T-helper 2 cell treated with Interferon-gamma antibody and Interleukin-4, amounts not matched to agents 100 ng/mL and 5 ng/mL, for 36 hours (primary cell): Measurements from ENCODE around the gene MACROD2. TPM values are rescaled to one million over a fixed set of nuclear protein-coding genes. Genes with fewer than 3 reads are reported as not detected.
"Not testable (repeated sequence)": the region's sequence is repeated elsewhere in the genome, so short reads cannot be mapped to it uniquely, and the experiment has no call there.

ENCODE experiments used
- intact Hi-C: fragments of 100-400 bp; cut with micrococcal nuclease; formaldehyde crosslinking; loops from one replicate; pipeline ENCODE4 v1.15.1; 2023
- total RNA-seq: library from RNA; stranded (reverse); gene quantifications from 2 replicates; pipeline ENCODE4 v1.2.3, GENCODE V29; 2022

Gene MACROD2
- total RNA-seq, 1 donor from 2014 or later = not detected

GRCh38 chr20:15763366-15763765 lies 1768.0 kb downstream of the MACROD2 start:
- intact Hi-C loops = no loop called here

- intact Hi-C loops = no loop called here
Measured at GRCh38 chr20:15767586-15767985, 1772.3 kb downstream of the MACROD2 start.

DNA sequence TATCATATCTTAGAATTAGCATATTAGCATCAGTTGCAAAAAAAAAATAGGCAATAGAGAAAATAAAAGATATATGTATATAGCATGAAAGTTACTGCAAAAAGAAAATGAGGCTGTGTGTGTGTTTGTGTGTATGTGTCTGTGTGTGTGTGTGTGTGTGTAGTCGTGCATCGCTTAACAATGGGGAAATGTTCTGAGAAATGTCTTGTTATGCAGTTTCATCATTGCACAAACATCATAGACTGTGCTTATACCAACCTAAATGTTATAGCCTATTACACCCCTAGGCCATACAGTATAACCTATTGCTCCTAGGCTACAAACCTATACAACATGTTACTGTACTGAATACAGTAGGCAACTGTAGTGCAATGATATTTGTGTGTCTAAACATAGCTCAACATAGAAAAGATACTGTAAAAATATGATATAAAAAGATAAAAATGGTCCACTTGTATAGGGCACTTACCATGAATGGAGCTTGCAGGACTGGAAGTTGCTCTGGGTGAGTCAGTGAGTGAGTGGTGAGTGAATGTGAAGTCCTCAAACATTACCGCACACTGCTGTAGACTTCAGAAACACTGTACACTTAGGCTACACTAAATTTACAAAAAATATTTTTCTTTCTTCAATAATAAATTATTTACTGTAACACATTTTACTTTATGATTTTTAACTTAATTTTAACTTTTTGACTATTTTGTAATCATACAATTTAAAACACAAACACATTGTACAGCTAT lies 1772.9 kb downstream of the MACROD2 start:
- intact Hi-C loops = no loop called here

DNA sequence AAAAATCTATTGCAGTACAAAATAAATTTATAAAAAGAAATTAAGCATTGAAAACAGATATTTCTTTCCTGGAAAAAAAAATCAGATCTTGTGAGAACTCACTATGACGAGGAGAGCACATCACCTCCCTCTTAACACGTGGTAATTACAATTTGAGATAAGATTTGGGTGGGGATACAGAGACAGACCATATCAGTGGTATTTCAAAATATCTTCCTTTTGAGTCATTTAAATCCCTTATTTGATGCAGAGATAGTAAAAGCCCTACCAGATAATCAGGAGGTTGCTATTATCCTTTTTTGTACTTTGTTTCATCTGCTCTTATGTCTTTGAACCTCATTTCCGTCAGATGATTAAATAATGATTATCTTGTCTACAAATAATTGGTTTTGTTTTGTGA lies 1777.5 kb downstream of the MACROD2 start:
- intact Hi-C loops = no loop called here

DNA sequence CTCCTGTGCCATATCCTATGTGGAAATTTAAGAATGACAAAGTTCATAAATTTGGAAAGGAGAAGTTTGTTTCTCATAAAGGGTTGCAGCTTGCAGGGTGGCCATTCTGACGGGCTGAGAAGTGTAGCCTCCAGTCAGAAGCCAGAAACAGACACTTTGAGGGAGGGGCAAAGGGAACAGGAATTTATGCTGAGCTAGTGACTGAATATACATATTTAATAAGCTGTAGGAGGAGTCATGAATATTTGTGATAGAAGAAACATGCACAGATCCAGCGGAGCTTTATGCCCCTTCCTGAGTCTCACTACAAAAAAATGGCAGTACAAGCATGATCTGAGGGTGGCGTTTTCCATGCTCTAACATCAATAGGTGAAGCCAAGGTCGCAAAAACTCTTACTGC lies 1779.6 kb downstream of the MACROD2 start:
- intact Hi-C loops = no loop called here

GRCh38 chr20:15776770-15777466 lies 1781.6 kb downstream of the MACROD2 start:
- intact Hi-C loops = no loop called here

- intact Hi-C loops = no loop called here
Measured at GRCh38 chr20:15784020-15784419, 1788.7 kb downstream of the MACROD2 start.

GRCh38 chr20:15789079-15789478 lies 1793.8 kb downstream of the MACROD2 start:
- intact Hi-C loops = no loop called here

GRCh38 chr20:15792855-15793254 lies 1797.5 kb downstream of the MACROD2 start:
- intact Hi-C loops = no loop called here

DNA sequence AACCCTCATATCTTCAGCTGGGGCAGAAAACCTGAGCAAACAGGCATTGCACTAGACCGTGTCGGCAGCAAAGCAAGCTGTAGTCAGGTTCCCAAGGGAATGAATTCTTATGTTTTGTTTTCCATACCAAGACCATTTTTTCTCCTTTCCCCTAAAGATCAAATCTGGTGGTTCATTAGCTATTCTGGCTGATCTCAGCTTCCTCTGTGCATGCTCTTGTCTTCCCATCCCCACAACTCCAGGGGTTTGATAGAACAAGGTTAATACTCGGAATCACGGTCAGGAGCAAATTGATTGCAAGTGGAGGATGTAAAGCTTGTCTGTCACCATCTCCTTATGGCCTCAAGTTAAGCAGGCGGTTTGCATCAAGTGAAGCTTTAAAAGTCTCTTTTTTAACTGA lies 1799.1 kb downstream of the MACROD2 start:
- intact Hi-C loops = no loop called here

DNA sequence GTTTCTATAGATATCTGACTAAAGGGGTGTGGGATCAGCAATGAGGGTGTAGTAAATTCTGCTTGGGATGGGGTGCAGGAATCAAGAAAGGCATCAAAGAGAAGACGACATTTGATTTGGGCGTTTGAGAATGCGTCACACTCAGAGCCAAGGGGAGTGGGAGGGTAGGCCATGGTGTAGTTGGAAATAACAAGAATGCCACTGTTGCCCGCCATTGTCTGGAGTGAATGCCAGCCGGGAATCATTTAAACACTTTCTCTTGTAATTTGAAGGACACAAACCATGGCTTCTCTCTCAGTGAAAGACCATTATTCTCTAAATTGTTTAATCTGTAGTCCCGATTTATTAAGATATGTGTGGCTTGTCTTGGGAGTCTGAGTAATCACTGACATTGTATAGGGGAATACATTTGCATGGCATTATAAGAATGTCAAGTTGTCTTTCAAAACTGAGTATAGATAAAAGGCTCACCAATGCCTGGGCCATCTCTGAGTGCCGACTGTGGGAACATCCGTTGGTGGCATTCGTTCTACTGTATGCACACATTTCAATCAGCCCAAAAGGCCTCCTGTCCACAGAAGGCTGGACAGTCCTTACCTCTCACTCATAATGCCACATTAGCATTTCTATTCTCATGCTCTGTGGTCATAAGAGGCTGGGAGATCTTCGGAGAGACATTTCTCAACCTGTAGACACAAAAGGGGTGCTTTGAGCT lies 1800.1 kb downstream of the MACROD2 start:
- intact Hi-C loops = no loop called here

- intact Hi-C loops = no loop called here
Measured at GRCh38 chr20:15799871-15800270, 1804.6 kb downstream of the MACROD2 start.

DNA sequence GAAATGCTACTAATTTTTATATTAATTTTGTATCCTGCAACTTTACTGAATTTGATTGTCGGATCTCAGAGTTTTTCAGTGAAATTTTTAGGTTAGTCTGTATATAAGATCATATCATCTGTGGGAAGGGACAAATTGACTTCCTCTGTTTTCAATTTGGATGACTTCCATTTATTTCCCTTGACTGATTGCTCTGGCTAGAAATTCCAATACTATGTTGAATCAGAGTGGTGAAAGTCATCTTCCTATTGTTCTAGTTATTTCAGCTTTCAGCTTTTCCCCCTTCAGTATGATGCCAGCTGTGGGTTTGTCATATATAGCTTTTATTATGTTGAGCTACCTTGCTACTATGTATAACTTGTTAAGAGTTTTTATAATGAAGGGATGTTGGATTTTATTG lies 1806.7 kb downstream of the MACROD2 start:
- intact Hi-C loops = no loop called here

DNA sequence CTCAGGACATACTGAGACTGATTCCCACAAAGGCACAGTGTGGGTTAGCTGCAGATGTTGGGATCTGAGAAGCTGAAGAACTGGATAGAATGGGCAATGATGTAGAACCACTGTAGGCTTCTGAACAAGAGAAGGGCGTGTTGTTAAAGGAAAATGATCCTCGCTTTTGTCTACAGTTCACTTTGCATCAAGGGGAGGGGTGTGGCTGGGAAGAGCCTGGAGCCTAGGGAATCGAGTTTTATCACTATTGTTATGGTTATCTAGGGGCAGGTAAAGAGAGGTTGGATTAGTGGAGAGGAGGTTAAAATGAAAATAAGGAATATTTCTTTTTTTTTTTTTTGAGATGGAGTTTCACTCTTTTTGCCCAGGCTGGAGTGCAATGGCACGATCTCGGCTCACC lies 1809.8 kb downstream of the MACROD2 start:
- intact Hi-C loops = no loop called here

GRCh38 chr20:15806105-15806504 lies 1810.8 kb downstream of the MACROD2 start:
- intact Hi-C loops = no loop called here

GRCh38 chr20:15807271-15807670 lies 1812.0 kb downstream of the MACROD2 start:
- intact Hi-C loops = no loop called here

- intact Hi-C loops = not testable (repeated sequence)
Measured at GRCh38 chr20:15807771-15808170, 1812.5 kb downstream of the MACROD2 start.

DNA sequence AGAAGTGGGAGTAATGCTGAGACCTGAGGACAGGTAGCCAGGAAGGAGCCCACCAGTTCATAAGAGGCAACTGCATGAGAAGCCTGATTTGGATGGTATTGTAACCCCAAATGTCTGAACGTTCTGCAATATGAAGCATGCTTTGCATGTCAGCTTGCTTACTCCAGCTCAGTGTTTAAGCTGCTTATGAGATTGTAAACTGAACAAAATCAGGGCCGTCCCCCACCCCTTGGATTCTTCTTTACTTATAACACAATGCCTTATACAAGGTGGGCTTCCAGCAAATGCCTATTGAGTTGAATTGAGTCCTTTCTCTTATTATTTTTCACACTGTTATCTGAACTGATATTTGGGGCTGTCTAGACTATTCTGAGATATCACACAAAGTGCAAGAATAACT lies 1816.6 kb downstream of the MACROD2 start:
- intact Hi-C loops = no loop called here

DNA sequence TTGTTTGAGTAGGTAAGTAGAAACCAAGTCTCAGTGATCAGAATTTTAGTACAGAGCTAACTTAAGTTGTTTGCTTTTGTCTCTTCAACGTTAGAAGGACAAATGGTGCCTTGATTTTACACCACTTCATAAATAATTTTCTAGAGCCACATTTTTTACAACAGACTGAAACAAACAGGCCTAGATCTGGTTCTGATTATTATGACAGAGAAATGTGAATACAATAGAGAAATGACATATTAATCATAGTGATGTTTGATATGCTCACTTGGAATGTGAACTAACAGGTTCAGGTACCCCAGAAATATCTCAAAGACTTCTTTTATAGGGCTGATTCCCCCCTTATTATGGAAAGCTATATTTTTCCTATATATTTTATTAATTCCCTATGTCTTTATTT lies 1817.4 kb downstream of the MACROD2 start:
- intact Hi-C loops = no loop called here

GRCh38 chr20:15814360-15814759 lies 1819.0 kb downstream of the MACROD2 start:
- intact Hi-C loops = no loop called here

DNA sequence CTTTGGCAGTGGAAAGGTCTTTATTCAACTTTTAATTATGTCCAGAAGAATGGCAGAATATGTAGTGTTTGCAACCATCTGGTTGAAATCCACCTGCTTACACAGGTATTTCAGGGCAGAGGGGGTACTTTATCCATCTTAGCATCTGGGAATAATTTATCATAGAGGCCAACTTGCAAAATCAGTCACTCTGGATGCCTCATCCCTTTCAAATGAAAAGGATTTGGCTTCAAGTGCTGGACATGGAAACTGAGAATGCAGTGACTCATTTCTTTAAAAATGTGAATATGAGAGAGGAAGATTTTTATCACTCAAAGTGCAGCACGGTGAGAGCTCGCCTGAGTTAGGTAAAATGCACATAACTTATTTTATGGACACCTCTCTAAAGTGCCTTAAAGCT lies 1819.6 kb downstream of the MACROD2 start:
- intact Hi-C loops = no loop called here

- intact Hi-C loops = no loop called here
Measured at GRCh38 chr20:15817351-15817750, 1822.0 kb downstream of the MACROD2 start.
